COLO668 (cell line): Measurements from ENCODE around the gene PEAR1.
A peak's percentile ranks its signal among the peaks of the same experiment; 100 is the strongest.

ENCODE experiments used
- DNase-seq: peaks from one replicate; lab custom pipeline; 2025; ENCODE audit not compliant: unreplicated experiment; lab: John Stamatoyannopoulos, UW

PEAR1 gene

DNA sequence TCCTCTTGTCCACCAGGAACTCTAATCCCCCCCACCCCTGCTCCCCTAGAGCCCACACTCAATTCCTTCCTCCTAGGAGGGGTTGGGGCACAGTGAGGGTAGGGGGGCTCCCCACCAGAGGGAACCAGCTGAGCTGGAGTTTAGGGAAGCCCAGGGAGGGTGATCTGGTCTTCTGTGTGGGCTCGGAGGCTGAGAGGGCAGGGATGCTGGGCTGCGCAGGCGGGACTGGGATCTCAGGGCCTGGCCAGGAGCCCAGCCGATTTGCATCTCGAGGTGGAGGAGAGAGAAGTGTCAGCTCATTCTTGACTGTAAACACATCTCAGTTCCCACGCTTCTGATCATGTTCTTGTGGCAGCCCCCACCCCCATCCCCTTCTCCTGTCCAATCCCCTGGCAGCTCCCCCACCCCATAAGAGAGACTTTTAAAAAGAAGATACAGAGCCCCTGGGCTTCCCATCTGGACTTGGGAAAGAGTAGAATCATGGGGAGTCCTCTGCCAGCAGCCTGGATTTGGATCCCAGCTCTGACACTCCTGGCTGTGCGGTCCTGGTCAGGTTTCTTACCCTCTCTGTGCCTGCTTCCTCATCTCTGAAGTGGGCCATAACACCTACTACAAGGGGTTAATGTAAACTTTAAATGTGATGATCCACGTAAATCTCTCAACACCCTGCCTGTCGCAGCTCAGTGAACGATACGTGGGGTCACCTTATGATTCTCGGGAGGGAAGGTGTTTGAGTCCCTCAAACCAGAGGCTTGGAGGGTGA, 6.6 kb downstream of the PEAR1 start:
- no peak for DNase-seq

DNA sequence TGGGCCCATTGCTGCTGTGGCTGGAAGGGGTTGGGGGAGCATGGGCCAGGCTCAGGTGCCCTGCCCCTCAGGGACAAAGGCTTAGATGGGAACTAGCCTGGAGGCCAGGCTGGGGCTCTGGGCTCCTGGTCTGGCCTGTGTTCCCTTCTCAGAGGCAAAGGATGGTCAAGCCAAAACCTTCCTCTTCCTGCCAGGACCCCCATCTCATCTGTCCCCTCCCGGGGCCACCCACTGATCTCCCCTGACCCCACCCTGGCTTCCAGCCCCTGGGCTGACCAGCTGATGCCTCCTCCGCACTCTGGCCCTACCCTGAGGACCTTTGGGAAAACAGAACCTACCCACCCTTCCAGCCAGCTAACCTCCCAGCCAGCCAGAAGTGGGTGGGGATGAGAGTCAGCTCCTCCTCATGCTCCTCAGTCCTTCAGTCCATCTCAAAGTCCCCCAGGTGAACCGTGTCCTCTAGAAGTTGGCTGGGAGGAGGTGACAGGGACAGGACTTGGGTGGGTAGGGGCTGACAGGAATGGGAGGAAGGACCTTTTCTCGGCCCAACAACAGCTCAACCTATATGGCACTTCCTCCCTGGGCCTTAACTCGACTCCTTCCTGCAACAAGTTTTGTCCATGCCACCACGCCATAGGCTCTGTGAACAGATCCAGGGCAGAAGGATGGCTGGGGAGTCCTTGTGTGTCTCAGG, 7.5 kb downstream of the PEAR1 start:
- no peak for DNase-seq

GRCh38 chr1:156901590-156901900, 8.0 kb downstream of the PEAR1 start:
- no peak for DNase-seq

DNA sequence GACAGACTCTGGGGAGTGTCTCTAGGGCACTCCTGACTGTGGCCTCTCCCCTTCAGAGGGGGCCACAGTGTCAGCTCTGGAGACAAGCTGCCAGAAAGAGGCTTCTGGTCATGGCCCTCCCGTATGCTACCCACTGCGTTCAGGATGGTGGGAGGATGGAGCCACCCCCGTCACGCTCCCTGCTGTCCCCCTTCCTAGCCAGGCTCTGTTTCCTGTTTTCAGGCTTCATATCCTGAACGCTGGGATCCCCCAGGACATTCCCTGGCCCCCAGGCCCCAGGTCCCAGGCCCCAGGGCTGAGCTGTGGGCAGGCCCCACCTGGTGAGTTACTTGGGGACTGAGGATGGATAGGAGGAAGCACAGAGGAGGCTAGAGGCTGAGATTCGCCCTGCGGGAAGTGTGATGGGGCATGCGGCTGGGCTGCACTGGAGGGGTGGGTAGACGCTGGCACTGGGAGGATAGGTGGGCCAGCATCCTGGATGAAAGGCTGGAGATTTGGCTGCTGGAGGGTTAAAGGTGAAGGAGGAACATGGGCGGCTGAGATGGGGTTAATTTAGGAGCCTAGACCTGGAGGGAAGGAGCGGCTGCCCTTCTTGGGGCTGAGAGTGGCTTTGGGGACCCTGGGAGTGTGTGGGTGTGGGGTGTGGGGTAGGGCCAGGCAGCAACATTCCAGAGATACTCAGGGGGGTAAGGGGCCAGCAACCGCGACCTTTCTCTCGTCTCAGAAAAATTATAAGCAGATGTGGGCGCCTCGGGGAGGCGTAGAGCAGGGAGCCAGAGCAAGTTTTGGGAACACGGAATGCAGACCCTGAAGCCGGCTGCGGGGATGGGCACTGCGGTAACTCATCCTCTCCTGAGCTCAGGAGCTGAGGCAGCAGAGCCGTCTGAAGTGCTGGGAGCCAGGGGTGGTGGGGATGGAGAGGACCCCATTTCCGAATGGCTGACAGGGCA, 8.7 kb downstream of the PEAR1 start:
- no peak for DNase-seq

DNA sequence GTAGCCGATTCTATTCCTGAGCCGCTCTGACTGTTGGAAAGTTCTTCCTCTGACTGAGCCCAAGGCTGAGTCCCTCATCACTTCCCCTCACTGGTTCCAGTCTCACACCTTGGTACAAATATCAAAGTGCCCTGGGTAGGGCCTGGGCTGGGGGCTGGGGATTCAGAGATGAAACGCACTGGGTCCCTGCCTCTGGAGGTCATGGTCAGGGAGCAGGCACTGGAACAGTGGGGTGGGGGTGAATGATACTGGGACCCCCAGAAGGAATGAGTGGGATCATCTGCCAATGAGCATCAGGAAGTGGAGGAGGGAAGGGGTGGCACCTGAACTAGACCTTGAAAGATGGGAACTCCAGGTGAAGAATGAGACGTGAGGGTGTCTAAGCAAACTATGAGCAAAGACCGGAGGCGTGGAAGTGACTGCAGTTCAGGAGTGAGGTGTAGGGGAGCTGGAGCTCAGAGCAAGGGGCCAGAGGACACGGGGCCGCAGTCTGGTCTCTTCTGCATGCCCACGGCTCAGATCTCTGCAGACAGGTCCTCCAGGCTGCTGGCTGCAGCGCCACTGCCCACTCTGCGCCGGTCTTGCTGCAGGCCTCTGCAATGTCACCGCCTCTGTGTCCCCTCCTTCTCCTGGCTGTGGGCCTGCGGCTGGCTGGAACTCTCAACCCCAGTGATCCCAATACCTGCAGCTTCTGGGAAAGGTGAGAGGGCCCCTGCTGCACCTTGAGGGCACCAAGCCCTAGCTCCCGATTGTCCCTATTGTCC, 10.0 kb downstream of the PEAR1 start:
- no peak for DNase-seq

DNA sequence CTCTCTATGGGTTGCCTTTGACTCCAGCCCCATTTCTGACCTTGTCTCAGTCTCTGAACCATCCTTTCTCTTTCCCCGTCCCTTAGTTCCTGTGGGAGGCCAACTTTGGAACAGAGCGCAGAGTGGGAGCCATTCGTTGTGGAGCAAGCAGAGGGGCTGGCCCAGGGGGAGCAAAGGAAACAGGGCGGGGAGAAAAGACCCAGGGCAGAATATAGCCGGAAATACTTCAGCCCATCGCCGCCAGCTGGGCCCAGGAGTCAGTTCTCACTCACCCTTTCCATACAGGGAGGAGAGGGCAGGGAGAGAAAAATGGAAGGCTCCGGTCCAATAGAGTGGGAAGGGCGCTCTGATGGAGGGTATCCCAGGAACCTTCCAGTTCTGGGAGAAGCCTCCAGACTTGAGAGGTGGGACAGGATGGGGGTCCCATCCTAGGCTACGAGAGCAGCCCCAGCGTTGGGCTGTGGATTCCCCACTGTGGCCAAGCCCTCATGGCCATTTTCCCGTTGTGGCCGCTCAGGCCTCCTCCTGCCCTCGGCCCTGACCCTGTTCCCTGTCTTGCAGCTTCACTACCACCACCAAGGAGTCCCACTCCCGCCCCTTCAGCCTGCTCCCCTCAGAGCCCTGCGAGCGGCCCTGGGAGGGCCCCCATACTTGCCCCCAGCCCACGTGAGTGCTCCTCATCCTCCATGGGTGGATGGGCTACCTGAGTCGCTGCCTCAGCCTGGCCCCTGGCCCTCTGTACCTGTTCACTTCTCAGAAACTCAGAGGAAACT, 10.9 kb downstream of the PEAR1 start:
- DNase-seq, result no peak

DNA sequence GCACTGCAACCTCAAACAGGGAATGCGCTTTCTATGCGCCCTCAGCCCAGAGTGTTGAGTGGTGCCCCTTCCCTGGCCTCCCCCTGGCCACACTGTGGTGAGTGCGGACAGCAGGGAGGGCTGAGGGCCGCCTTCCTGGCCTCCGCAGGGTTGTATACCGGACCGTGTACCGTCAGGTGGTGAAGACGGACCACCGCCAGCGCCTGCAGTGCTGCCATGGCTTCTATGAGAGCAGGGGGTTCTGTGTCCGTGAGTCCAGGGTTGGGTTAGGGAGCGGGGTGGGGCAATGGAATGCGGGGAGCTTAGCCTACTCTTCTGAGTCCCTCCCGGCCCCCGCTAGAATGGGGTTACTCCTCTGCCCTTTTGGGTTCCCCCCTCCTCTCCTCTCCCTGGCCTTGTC, 11.7 kb downstream of the PEAR1 start:
- DNase-seq, result no peak

DNA sequence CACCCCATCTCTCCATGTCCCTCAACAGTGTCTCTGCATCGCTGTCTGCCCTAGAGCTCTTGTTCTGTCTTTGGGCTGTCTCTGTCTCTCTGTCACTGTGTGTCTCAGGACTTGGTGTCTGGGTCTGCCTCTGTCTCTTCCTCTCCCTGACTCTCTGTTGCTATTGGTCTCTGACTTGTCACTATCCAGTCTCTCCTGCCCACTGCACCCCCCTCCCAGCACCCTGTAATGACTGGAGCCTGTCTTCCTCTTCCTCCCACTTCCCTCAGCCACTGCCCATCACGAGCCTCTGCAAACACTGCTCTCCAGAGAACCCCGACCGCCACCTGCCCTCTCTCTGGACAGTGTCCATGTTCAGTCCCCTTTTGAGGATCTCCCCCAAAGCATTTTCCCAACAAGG, 12.1 kb downstream of the PEAR1 start:
- DNase-seq, result no peak

DNA sequence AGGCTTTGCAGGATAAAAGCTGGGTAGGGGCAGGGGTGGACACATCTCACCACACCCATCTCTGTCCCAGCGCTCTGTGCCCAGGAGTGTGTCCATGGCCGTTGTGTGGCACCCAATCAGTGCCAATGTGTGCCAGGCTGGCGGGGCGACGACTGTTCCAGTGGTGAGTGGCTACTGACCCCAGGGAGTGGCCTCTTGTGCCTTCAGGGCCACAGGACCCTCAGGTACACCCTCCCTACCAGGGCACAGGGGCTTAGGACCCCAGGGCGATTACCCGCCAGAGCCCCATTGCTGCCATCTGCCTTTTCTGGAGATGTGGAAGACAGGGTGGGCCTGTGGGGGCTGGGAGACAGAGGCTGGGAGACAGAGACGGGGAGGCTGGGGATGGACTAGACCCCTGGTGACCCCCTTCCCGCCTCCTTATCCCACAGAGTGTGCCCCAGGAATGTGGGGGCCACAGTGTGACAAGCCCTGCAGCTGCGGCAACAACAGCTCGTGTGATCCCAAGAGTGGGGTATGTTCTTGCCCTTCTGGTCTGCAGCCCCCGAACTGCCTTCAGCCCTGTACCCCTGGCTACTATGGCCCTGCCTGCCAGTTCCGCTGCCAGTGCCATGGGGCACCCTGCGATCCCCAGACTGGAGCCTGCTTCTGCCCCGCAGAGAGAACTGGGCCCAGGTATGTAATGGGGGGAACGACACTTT, 12.8 kb downstream of the PEAR1 start:
- no peak for DNase-seq

GRCh38 chr1:156908541-156908940, 15.0 kb downstream of the PEAR1 start:
- no peak for DNase-seq

GRCh38 chr1:156908955-156909354, 15.4 kb downstream of the PEAR1 start:
- no peak for DNase-seq

- DNase-seq, result no peak
Observed at GRCh38 chr1:156909671-156910070, 16.2 kb downstream of the PEAR1 start.

DNA sequence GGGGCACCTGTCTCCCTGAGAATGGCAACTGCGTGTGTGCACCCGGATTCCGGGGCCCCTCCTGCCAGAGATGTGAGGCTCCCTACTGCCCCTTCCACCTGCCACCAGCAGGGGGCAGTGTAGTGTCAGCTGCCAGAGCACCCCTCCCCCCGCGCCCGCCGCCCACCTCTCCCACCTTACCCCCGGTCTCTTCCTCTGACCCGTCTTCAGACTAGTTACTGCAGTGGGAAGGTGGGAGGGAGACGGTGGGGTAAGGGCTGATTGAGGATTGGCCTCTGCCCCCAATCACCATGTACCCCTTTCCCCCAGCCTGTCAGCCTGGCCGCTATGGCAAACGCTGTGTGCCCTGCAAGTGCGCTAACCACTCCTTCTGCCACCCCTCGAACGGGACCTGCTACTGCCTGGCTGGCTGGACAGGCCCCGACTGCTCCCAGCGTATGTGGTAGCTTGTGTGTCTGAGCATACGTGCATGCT, 16.8 kb downstream of the PEAR1 start:
- peak; percentile 56 for DNase-seq

DNA sequence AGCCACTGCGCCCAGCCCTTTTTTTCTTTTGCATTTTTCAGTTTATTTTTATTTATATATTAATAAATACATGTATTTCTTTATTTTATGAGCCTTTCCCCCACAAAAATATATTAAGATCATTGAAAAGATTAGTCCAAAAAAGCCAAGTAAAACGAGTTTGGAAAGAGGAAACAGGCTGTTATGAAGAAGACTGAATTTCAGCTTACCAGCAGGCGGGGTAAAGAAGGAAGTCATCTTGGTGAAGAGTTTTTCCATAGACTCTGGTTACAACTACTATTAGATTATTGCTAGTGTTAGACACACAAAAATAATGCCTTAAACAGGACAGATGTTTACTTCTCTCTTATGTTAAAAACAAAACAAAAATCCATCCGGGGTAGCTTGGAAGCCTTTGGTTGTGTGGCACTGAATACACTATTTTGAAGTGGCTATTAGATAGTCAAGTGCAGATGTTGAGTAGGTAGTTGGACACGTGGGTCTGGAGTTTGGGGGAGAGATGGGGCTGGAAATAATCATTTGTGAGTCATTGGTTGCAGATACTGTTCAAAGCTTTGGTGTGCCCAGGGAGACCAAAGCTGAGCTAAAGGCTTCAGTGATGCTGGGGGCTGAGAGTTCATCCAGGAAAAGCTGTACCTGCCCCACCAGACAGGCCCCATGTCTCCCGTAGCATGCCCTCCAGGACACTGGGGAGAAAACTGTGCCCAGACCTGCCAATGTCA, 18.2 kb downstream of the PEAR1 start:
- DNase-seq, result no peak

DNA sequence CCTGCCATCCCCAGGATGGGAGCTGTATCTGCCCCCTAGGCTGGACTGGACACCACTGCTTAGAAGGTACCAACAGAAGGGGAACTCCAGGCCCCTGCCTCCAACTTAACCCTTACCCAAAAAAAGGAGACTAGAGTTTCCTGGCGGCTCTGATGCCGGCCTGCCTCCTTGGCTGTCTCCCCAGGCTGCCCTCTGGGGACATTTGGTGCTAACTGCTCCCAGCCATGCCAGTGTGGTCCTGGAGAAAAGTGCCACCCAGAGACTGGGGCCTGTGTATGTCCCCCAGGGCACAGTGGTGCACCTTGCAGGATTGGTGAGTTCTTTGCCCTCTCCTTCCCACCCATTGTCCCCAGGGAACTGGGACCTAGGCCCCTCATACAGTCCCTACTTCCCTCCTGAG, 18.8 kb downstream of the PEAR1 start:
- no peak for DNase-seq

DNA sequence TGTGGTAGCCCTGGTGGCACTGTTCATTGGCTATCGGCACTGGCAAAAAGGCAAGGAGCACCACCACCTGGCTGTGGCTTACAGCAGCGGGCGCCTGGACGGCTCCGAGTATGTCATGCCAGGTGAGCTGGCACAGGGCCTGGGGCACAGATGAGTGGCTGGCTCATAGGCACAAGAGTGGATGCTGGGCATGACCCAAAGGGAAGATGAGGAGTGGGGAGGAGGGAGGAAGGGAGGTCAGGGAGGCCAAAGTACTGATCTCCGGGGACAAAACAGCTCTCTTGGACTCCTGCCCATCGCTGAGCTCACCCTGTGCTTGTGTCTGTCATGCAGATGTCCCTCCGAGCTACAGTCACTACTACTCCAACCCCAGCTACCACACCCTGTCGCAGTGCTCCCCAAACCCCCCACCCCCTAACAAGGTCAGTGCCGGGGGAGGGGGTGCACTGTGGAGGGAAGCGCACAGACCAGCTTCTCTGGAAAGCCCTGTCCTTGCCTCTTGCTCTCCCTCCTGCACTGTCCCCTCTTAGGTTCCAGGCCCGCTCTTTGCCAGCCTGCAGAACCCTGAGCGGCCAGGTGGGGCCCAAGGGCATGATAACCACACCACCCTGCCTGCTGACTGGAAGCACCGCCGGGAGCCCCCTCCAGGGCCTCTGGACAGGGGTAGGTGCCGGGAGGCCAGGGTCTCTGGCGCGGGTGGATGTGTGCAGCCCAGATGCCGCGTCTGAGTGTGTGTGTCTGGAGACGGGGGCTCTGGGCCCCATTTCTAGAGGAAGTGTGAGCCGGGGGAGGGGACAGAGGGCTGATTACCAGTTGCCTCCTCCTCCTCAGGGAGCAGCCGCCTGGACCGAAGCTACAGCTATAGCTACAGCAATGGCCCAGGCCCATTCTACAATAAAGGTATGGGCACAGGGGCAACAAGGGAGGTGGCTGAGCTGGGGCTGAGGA, 19.6 kb downstream of the PEAR1 start:
- no peak for DNase-seq

DNA sequence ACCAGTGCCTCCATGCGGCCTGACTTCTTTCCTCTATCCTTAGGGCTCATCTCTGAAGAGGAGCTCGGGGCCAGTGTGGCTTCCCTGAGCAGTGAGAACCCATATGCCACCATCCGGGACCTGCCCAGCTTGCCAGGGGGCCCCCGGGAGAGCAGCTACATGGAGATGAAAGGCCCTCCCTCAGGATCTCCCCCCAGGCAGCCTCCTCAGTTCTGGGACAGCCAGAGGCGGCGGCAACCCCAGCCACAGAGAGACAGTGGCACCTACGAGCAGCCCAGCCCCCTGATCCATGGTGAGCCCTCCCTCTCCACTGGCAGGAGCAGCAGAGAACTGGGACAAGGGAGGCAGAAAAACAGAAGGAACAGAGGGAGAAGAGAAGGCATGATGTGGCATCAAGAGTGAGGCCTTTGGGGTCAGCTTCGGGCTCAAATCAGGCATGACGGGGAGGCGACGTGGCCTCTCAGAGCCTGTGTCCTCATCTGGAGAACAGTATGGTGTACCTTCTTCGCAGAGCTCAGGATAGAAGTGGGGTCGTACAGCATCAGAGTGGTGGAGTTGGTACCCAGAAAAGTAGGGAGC, 20.4 kb downstream of the PEAR1 start:
- DNase-seq, result no peak
